Fibroblast of peridontal ligament (primary cell): Measurements from ENCODE around the gene PABPN1L.

Experiments
- DNase-seq: peaks from one replicate; pipeline ENCODE4 v3.0.0-alpha.2; 2010; ENCODE audit errors: extremely low read depth

Gene PABPN1L

GRCh38 chr16:88870608-88871348 is 4.3 kb upstream of the PABPN1L start:
- DNase-seq, result no peak

DNA sequence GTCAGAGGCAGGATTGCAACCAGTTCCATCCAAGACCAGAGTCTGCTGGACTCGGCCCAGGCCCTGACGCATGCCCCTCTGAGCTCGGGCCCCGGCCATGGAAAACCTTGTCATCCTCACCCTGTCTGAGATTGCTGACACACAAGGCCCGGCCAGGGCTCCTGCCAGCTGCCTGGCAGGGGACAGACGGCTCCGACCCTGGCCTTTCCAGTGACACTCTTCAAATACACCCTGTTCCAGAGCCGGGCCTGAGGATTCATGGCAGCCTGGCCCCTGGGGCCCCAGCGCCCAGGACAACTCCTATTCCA is 3.2 kb upstream of the PABPN1L start:
- DNase-seq, result no peak

GRCh38 chr16:88868974-88869672 is 2.7 kb upstream of the PABPN1L start:
- DNase-seq, result no peak

GRCh38 chr16:88867581-88868246 is 1.3 kb upstream of the PABPN1L start:
- DNase-seq, result no peak

GRCh38 chr16:88865742-88866141 is 718 bp downstream of the PABPN1L start:
- DNase-seq, result no peak

GRCh38 chr16:88865310-88865709 is 1.1 kb downstream of the PABPN1L start:
- no peak for DNase-seq

GRCh38 chr16:88864521-88864920 is 1.9 kb downstream of the PABPN1L start:
- no peak for DNase-seq

- DNase-seq, result no peak
Measured at GRCh38 chr16:88864099-88864498, 2.4 kb downstream of the PABPN1L start.

DNA sequence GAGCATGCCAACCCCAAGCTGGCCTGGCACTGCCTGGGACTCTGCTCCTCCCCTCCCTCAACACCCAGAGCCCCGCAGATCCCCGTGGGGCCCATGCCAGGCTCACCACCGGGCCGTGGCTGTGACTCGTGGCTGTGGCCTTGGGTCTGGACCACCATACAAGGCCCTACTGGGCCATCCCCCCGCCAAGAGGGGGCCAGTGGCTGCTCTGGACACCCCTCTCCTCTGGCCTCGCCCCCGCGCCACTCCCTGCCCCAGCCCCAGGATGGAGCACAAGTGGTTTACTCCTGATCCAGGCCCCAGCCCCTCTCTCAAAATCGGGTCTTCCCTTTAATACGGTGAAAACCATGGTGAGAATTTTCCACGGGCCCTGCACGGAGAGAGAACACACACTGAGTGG is 3.0 kb downstream of the PABPN1L start:
- DNase-seq, result no peak

DNA sequence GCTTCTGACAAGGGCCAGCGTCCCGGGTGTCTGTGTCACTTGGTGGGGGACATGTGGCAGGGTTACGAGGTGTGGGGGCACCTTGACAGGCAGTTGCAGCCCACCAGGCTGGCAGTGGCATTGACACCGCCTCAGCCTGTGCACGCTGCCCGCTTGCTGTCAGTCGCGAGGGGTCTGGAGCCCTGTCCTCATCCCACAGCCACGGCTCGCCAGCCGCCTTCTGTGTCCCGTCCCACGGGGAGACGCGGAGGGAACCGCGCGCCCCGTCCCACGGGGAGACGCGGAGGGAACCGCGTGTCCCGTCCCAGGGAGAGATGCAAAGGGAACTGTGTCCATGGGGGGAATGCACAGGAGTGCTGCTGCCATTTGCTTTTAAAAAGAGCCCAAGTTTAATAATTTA is 3.5 kb downstream of the PABPN1L start:
- no peak for DNase-seq

- no peak for DNase-seq
Measured at GRCh38 chr16:88861359-88861758, 5.1 kb downstream of the PABPN1L start.

GRCh38 chr16:88859381-88860091 is 6.9 kb downstream of the PABPN1L start:
- DNase-seq, result no peak

DNA sequence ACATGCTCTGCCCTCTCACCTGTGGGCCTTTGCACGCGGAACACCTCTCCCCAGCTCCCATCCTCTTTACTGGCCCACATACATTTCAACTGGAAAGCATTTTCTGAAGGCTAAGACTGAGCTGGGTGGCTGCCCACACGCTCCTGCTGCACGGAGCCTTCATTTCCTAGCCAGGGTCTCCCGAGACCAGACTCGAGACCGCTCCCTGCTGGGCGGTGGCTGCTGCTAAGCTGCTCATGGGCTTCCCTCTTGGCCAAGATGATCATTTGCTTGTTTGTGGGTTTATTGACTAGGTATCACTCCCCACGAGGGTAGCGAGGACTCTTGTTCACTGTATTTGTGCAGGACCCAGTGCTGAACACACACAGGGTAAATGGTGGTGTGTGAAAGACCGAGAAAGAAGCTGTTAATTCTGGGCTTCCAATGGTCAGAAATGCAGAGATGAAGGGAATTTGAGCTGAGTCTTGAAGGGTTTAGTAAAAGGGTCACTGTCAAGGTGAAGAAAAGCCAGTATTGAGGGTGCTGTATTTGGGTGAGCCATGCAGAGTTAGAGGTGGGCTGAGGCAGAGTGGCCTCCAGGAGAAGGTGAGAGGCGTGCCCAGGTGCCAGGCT is 8.6 kb downstream of the PABPN1L start:
- DNase-seq, result peak; percentile 72

DNA sequence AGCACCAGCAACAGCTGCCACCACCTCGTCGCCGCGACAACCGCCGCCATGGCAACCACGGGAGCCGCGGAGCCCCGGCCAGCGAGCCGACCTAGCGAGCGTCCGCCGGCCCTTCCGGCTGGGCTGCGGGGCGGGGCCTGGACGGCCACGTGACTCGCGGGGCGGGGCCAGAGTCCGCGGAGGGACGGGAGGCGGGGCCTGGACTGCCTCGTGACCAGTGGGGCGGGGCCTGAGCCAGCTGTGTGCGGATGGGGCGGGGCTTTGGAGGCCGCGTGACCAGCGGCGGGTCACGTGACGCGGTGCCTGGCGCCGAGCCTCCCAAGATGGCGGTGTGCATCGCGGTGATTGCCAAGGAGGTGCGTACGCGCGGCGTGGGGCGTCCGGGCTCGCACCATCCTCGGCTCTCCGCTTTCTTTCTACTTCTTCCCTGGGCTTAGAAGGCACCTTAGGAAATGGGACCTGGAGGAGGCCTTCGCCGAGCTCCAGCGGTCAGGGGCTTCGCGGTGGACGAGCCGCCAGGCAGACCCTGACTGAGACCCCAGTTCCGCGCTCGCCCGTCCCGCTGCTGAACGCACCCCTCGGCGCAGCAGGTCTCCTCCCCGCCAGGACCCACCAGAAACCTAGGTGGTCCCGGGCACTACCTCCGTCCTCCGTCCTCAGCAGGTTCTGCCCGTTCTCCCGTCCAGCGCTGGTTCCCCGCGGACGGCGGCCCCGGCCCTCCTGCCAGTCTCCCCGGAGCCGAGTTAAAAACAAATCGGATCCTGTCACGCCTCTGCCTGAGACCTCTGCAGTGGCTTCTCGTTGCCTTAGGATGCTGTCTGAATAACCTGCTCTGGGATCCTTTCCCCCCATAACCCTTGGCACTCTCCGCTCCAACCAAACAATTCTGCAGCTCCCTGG is 9.4 kb downstream of the PABPN1L start, which contains the start of the genes GALNS and TRAPPC2L:
TSS of gene GALNS (minus strand) at position 120 of the 900 bp plus-strand sequence. CDS start at position 50, 70 bp downstream.
TSS of gene TRAPPC2L (plus strand) at position 300 of the 900 bp plus-strand sequence. CDS start at position 324, 24 bp downstream.
- peak; percentile 90 for DNase-seq

DNA sequence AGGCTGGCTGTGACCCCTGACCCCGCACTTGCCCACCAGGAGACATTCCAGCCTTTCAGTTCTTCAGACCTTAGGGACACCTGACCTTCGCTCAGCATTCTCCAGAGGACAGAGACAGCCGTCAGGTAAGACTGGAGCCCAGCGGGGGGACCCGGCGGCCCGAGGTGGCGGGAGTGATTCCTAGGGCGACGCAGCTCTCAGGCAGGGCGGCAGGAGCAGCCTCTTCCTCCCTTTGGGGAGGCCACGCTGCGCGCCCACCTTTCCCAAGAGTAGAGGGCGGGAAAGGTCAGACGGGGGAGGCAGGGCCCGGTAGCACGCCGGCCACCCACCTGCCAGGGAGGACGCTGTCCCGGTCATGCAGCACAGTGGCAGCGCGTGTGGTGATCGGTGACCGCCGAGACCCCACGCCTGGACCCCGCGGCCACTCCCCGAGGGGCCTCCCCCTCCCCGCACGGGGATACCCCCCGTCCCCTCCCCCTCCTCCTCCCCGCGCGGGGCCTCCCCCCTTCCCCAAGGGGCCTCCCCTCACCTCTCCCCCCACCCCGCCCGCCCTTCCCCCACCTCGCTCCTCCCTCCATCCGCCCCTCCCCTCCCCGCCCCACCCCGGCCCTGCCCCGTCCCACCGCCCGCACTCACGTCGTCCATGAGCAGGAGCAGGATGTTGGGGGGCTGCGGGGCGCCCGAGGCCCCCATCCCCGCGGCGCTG is 10.2 kb downstream of the PABPN1L start:
- DNase-seq, result no peak

- DNase-seq, result no peak
Measured at GRCh38 chr16:88855736-88856121, 10.7 kb downstream of the PABPN1L start.

- DNase-seq, result no peak
Measured at GRCh38 chr16:88855176-88855575, 11.3 kb downstream of the PABPN1L start.

DNA sequence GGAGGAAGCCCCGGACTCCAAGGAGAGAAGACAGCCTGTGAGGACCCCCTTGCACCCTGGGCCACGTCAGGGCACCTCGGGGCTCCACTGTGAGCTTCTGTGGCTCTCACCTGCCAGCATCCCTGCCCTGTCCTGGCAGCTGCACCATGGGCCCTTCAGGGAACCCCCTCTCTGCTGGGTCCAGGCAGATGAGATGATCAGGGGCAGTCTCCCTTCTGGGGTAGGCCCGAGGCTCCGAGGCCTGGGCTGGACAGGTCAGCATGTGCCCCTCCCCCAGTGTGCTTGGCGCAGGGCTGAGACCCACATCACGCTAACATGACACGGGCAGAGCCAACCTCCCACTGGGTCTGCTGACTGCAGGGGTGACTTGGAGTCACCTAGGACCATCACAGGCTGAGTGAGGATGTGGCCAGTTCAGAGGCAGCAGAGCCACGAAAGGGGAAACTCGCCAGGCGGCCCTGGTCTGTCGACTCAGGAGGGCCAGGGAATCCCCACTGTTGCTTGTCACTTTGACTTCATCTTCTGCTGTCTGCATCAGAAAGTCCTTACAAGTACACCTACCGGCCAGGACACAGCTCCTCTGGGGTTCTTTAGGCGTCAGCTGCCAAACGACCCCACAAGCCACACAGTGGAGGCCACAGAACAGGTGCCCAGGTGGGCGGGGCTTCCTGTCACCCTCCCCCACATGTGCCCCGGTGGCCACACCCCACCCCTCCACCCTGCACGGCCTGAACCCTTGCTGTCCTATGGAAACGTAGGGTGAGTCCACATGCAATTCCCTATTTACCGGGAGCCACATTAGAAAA is 12.0 kb downstream of the PABPN1L start:
- DNase-seq, result no peak

GRCh38 chr16:88853325-88853941 is 13.0 kb downstream of the PABPN1L start:
- no peak for DNase-seq
